Caco-2 (cell line): Measurements from ENCODE around the gene HAUS7. TPM values are rescaled to one million over a fixed set of nuclear protein-coding genes. Genes with fewer than 3 reads are reported as not detected.

Source experiments
- BruUV-seq: library from RNA; stranded (reverse); fragments of 400-500 nt; replicated peaks from 2 replicates; lab custom pipeline; 2021; lab: Mats Ljungman, UMichigan
- CTCF ChIA-PET: fragments of 300-600 bp; sonication (Branson Sonifier 250); formaldehyde crosslinking; loops from one replicate; lab custom pipeline; 2022; ENCODE audit warnings: antibody characterized with exemption; lab: Charles Lee
- POLR2A ChIA-PET: fragments of 300-600 bp; sonication (Branson Sonifier 250); formaldehyde crosslinking; loops from one replicate; lab custom pipeline; 2022; ENCODE audit warnings: antibody characterized with exemption; lab: Charles Lee
- DNase-seq, 2 experiments: peaks; one replicate each; pipeline versions ENCODE4 v3.0.0 to v3.0.0-alpha.2; 2020 to 2022
- H3K27me3 ChIP-seq: replicated peaks from 2 replicates; pipeline ENCODE4 v1.6.0; 2011; ENCODE audit warnings: low read length; ENCODE audit not compliant: control insufficient read depth, insufficient read depth
- H3K36me3 ChIP-seq: 2 replicates; pipeline ENCODE4 v1.5.1; 2011; ENCODE audit warnings: low read length; ENCODE audit not compliant: control insufficient read depth, insufficient read depth
- H3K4me1 ChIP-seq: fragments of 250-450 bp; sonication (Bioruptor Pico); 2 replicates; pipeline ENCODE4 v1.5.1; 2020; ENCODE audit warnings: mild to moderate bottlenecking
- H3K4me3 ChIP-seq: 2 replicates; pipeline ENCODE4 v1.5.1; 2011; ENCODE audit warnings: low read depth, mild to moderate bottlenecking, control low read depth, low read length
- H3K9me3 ChIP-seq: fragments of 250-450 bp; sonication (Bioruptor Pico); 2 replicates; pipeline ENCODE4 v1.5.1; 2020; ENCODE audit warnings: mild to moderate bottlenecking, moderate library complexity
- H3K27ac Mint-ChIP-seq: one replicate; pipeline ENCODE4 v1.8.0; 2022; ENCODE audit warnings: mixed read lengths; ENCODE audit not compliant: unreplicated experiment
- H3K27me3 Mint-ChIP-seq: one replicate; pipeline ENCODE4 v1.8.0; 2022; ENCODE audit warnings: mixed read lengths; ENCODE audit not compliant: insufficient read depth, unreplicated experiment
- H3K36me3 Mint-ChIP-seq: one replicate; pipeline ENCODE4 v1.8.0; 2022; ENCODE audit warnings: mild to moderate bottlenecking, mixed read lengths; ENCODE audit not compliant: insufficient read depth, unreplicated experiment
- H3K4me1 Mint-ChIP-seq: one replicate; pipeline ENCODE4 v1.8.0; 2022; ENCODE audit warnings: low read depth, mixed read lengths; ENCODE audit not compliant: unreplicated experiment
- H3K4me3 Mint-ChIP-seq: one replicate; pipeline ENCODE4 v1.8.0; 2022; ENCODE audit warnings: mild to moderate bottlenecking, moderate library complexity, mixed read lengths; ENCODE audit not compliant: unreplicated experiment
- H3K9me3 Mint-ChIP-seq: one replicate; pipeline ENCODE4 v1.8.0; 2022; ENCODE audit warnings: mixed read lengths; ENCODE audit not compliant: unreplicated experiment
- intact Hi-C: fragments of 100-400 bp; cut with micrococcal nuclease; formaldehyde crosslinking; loops from one replicate; pipeline ENCODE4 v1.10.0; 2022; ENCODE audit not compliant: unreplicated experiment
- total RNA-seq: library from RNA; stranded (reverse); gene quantifications from 2 replicates; pipeline ENCODE4 v1.2.3, GENCODE V29; 2022
- TF ChIP-seq, protein P1 (sequence below), 2 experiments: fragments of 200-600 bp in 1 of 2; IDR thresholded peaks; 1 replicate in 1 of 2; 2 replicates in 1 of 2; pipeline versions ENCODE4 v1.5.1 to v1.8.0; 2011 to 2022; ENCODE audit warnings: antibody characterized with exemption in 1 of 2, control low read depth in 1 of 2, inconsistent platforms in 1 of 2, low read depth in 1 of 2, low read length in 1 of 2, mild to moderate bottlenecking in 1 of 2, moderate library complexity in 1 of 2; ENCODE audit not compliant: insufficient read depth in 1 of 2, severe bottlenecking in 1 of 2, unreplicated experiment in 1 of 2

The HAUS7 gene
- total RNA-seq, 1 experiment from 2014 or later: 34.0 TPM

DNA sequence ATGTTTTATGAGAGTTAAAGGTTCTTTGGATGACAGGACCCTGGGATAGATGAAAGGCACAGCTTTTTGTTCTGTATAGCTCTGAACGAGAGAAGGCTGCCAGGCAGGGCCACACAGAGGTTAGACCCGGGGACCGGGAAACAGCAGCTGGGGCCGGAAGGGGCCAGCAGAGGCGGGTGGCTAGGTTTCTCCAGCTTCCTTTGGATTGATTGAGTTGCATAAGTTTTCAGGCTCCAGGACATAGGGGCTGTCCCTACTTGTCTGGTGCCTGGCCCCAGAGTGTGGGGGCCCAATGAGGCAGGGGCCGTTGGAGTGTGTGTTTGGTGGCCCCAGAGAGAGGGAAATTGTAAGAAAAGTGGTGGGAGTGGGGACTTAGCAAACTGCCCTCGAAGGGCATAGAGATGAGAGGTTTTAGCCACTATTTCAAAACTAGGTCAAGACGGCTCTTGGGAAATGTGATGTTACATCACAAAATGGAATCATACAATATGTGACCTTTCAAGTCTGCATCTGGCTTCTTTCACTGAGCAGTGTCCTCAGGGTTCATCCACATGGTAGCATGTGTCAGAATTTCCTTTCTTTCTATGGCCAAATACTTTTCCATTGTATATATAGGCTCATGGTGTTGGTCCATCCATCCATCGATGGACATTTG is 55.4 kb downstream of the HAUS7 start:
- no peaks in the 10 kb centered on the region for H3K27me3 ChIP-seq

DNA sequence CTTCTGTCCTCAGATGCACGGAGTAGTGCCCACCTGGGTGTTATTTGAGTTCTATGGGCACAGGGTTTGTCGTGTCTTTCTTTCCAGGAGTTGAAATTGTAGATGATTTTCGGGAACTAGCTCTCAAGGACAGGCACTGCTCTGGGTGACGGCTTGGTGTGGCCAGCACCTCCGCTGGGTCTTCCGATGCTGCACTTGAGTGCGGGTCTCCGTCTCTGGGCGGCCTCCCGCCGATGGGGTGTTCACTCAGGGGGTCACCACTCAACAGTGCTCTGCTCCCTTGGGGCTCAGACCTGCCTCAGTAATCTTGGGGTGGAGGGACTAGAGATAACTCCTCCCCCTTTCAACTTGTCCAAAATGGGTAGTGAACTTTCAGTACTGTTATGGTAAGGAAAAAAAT is 56.6 kb downstream of the HAUS7 start:
- Mint-ChIP-seq H3K27me3 (peaks cover 14% of the 10 kb centered on the region), H3K9me3 (no peaks in the 10 kb centered on the region), H3K27ac (no peak overlapping the region), H3K4me1 (no peaks in the 10 kb centered on the region), H3K4me3 (no peak overlapping the region), H3K36me3 (no peaks in the 10 kb centered on the region)
- intact Hi-C loops: no loop called here
- H3K27me3 ChIP-seq: no peaks in the 10 kb centered on the region
- ChIA-PET CTCF (no interaction called here), POLR2A (no interaction called here)
- no peak for DNase-seq
- no TSS peak for BruUV-seq
- H3K36me3 ChIP-seq: no peaks in the 10 kb centered on the region
- H3K9me3 ChIP-seq: no peaks in the 10 kb centered on the region
- H3K4me1 ChIP-seq: no peaks in the 10 kb centered on the region
- TF ChIP-seq, protein P1, sequence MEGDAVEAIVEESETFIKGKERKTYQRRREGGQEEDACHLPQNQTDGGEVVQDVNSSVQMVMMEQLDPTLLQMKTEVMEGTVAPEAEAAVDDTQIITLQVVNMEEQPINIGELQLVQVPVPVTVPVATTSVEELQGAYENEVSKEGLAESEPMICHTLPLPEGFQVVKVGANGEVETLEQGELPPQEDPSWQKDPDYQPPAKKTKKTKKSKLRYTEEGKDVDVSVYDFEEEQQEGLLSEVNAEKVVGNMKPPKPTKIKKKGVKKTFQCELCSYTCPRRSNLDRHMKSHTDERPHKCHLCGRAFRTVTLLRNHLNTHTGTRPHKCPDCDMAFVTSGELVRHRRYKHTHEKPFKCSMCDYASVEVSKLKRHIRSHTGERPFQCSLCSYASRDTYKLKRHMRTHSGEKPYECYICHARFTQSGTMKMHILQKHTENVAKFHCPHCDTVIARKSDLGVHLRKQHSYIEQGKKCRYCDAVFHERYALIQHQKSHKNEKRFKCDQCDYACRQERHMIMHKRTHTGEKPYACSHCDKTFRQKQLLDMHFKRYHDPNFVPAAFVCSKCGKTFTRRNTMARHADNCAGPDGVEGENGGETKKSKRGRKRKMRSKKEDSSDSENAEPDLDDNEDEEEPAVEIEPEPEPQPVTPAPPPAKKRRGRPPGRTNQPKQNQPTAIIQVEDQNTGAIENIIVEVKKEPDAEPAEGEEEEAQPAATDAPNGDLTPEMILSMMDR (IDR thresholded peaks at IDR 0.05; ENCODE audit: insufficient read depth in 1 of 2, low read depth in 1 of 2, low read length in 1 of 2, severe bottlenecking in 1 of 2, unreplicated experiment in 1 of 2): no peak
- H3K4me3 ChIP-seq: no peak overlapping the region

More for the DNA sequence above, 55.4 kb downstream of the HAUS7 start:
- ChIA-PET CTCF (no interaction called here), POLR2A (no interaction called here)
- H3K9me3 ChIP-seq: no peaks in the 10 kb centered on the region
- Mint-ChIP-seq H3K27me3 (peaks cover 14% of the 10 kb centered on the region), H3K9me3 (no peaks in the 10 kb centered on the region), H3K4me3 (no peak overlapping the region), H3K36me3 (no peaks in the 10 kb centered on the region), H3K27ac (no peak overlapping the region), H3K4me1 (no peaks in the 10 kb centered on the region)
- H3K4me3 ChIP-seq: no peak overlapping the region
- BruUV-seq: no TSS peak
- intact Hi-C loops: no loop called here
- no peaks in the 10 kb centered on the region for H3K4me1 ChIP-seq
- no peaks in the 10 kb centered on the region for H3K36me3 ChIP-seq
- TF ChIP-seq, protein P1 (IDR thresholded peaks at IDR 0.05; ENCODE audit: insufficient read depth in 1 of 2, low read depth in 1 of 2, low read length in 1 of 2, severe bottlenecking in 1 of 2, unreplicated experiment in 1 of 2): no peak
- DNase-seq: no peak

DNA sequence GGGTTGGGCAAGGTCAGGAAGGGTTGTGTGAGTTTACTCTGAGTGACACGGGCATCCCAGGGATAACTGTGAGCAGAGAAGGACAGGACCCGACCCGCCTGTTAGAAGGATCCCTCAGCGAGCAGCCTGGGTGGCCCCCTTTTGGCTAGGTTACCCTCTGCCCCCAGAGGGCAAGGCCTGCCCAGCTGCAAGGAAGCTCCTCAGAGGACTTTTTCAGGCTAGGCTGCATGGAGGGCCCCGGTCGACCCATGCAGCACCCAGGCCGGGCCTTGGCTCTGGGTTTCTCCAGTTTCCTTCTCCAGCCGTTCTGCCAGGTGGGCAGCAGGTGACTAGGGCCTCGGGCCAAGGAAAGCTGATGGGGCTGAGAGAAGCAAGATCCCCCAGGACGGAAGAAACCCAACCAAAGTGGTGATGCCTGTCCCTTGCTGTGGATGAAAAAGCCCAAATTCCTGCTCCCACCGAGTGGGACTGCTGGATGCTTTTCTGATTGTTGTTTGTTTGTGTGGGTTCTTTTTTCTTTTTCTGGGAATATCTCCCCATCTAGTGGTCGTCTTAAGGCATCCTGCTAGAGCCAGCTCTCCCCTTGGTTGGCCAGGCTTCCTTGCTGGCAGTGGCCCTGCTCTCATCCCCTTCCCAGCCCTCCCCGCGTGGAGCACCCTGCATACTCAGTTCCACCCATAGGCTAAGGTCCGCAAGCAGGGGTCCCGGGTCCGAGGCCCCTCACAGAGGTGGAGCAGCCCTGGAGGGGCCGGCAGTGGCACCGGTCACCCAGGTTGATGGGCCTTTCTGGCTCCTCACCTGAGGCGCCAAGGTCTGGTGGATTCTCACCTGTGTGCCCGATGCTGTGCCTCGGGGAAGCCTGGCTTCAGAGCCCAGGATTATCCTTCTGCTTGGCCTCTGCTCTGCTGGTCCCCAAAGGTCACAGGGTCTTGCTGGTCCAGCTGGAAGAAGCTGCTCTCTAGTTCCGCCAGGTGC is 57.3 kb downstream of the HAUS7 start:
- TF ChIP-seq, protein P1 (IDR thresholded peaks at IDR 0.05; ENCODE audit: insufficient read depth in 1 of 2, low read depth in 1 of 2, low read length in 1 of 2, severe bottlenecking in 1 of 2, unreplicated experiment in 1 of 2): no peak
- POLR2A ChIA-PET: no interaction called here
- H3K27me3 Mint-ChIP-seq: peaks cover 14% of the 10 kb centered on the region
- H3K4me3 Mint-ChIP-seq: no peak overlapping the region
- Histone ChIP-seq H3K4me1 (no peaks in the 10 kb centered on the region), H3K4me3 (no peak overlapping the region), H3K36me3 (no peaks in the 10 kb centered on the region), H3K9me3 (no peaks in the 10 kb centered on the region), H3K27me3 (no peaks in the 10 kb centered on the region)
- no peaks in the 10 kb centered on the region for H3K4me1 Mint-ChIP-seq
- no TSS peak for BruUV-seq
- H3K36me3 Mint-ChIP-seq: no peaks in the 10 kb centered on the region
- CTCF ChIA-PET: no interaction called here
- H3K9me3 Mint-ChIP-seq: no peaks in the 10 kb centered on the region
- DNase-seq: no peak
- intact Hi-C loops: no loop called here
- no peak overlapping the region for H3K27ac Mint-ChIP-seq
